A673 (cell line): ENCODE measurements around the gene FBXO22. TPM values are rescaled to one million over a fixed set of nuclear protein-coding genes. Genes with fewer than 3 reads are reported as not detected.

ENCODE experiments used
- BruUV-seq: library from RNA; stranded (reverse); fragments of 400-500 nt; replicated peaks from 2 replicates; lab custom pipeline; 2021; lab: Mats Ljungman, UMichigan
- CTCF ChIA-PET: fragments of 300-600 bp; sonication (Branson Sonifier 250); formaldehyde crosslinking; loops from one replicate; lab custom pipeline; 2022; ENCODE audit warnings: antibody characterized with exemption; lab: Charles Lee
- POLR2A ChIA-PET: fragments of 300-600 bp; sonication (Branson Sonifier 250); formaldehyde crosslinking; loops from one replicate; lab custom pipeline; 2022; ENCODE audit warnings: antibody characterized with exemption; ENCODE audit not compliant: low non-redundant PET; lab: Charles Lee
- DNase-seq: peaks from one replicate; pipeline ENCODE4 v3.0.0-alpha.2; 2015; ENCODE audit warnings: low spot score
- H3K27ac ChIP-seq: fragments of 200-600 bp; sonication (generic); 2 replicates; pipeline ENCODE4 v1.5.1; 2016; ENCODE audit warnings: mixed run types, low read depth, mild to moderate bottlenecking, mixed read lengths, antibody characterized with exemption, low read length; ENCODE audit not compliant: poor library complexity, severe bottlenecking
- H3K27me3 ChIP-seq: fragments of 200-600 bp; sonication (generic); replicated peaks from 2 replicates; pipeline ENCODE4 v1.6.1; 2017; ENCODE audit warnings: mixed run types, low read depth, mild to moderate bottlenecking, mixed read lengths, antibody characterized with exemption, low read length; ENCODE audit not compliant: insufficient read depth, poor library complexity
- H3K36me3 ChIP-seq: fragments of 200-600 bp; sonication (generic); 2 replicates; pipeline ENCODE4 v1.6.1; 2016; ENCODE audit warnings: mixed run types, mild to moderate bottlenecking, mixed read lengths, antibody characterized with exemption, low read length; ENCODE audit not compliant: insufficient read depth, poor library complexity, severe bottlenecking
- H3K4me1 ChIP-seq: fragments of 200-600 bp; sonication (generic); 2 replicates; pipeline ENCODE4 v1.6.1; 2017; ENCODE audit warnings: mixed run types, mild to moderate bottlenecking, mixed read lengths, antibody characterized with exemption, low read length; ENCODE audit not compliant: insufficient read depth, poor library complexity, severe bottlenecking
- H3K4me3 ChIP-seq: fragments of 200-600 bp; sonication (generic); 2 replicates; pipeline ENCODE4 v1.5.1; 2016; ENCODE audit warnings: low read depth, mixed run types, mild to moderate bottlenecking, mixed read lengths, low read length; ENCODE audit not compliant: poor library complexity, severe bottlenecking
- H3K9me3 ChIP-seq: fragments of 200-600 bp; sonication (generic); 2 replicates; pipeline ENCODE4 v1.6.1; 2016; ENCODE audit warnings: mixed run types, low read depth, mild to moderate bottlenecking, mixed read lengths, antibody characterized with exemption, low read length; ENCODE audit not compliant: poor library complexity, severe bottlenecking
- CTCF ChIP-seq: fragments of 300-800, 200-600 bp; sonication (generic); conservative IDR thresholded peaks from 2 replicates; pipeline ENCODE4 v1.5.1; 2017; ENCODE audit warnings: low read depth, mild to moderate bottlenecking, antibody characterized with exemption, low read length, moderate library complexity, mixed read lengths
- EZH2 ChIP-seq: fragments of 200-600 bp; sonication (generic); IDR thresholded peaks from 2 replicates; pipeline ENCODE4 v1.6.1; 2017; ENCODE audit warnings: borderline replicate concordance, low read depth, mild to moderate bottlenecking, mixed read lengths, antibody characterized with exemption, low read length; ENCODE audit not compliant: poor library complexity, severe bottlenecking
- intact Hi-C: fragments of 100-400 bp; cut with micrococcal nuclease; formaldehyde crosslinking; loops from one replicate; pipeline ENCODE4 v1.10.0; 2022; ENCODE audit not compliant: unreplicated experiment
- total RNA-seq: library from RNA; stranded (reverse); gene quantifications from 2 replicates; pipeline ENCODE4 v1.2.3, GENCODE V29; 2021

Gene FBXO22
- total RNA-seq, 1 experiment from 2014 or later, result 59.0 TPM

GRCh38 chr15:75942464-75942863 lies 38.8 kb downstream of the FBXO22 start:
- no peak for DNase-seq
- Histone ChIP-seq H3K27me3 (no peaks in the 10 kb centered on the region), H3K36me3 (peaks cover 3% of the 10 kb centered on the region), H3K4me1 (no peaks in the 10 kb centered on the region), H3K27ac (no peak overlapping the region), H3K4me3 (no peak overlapping the region), H3K9me3 (no peaks in the 10 kb centered on the region)
- ChIA-PET CTCF (no interaction called here), POLR2A (no interaction called here)
- intact Hi-C loops, result no loop called here
- TF ChIP-seq CTCF (no peak), EZH2 (no peak)
- no TSS peak for BruUV-seq

GRCh38 chr15:75943246-75943645 lies 39.6 kb downstream of the FBXO22 start:
- intact Hi-C loops, result no loop called here
- Histone ChIP-seq H3K27me3 (no peaks in the 10 kb centered on the region), H3K36me3 (peaks cover 3% of the 10 kb centered on the region), H3K4me1 (no peaks in the 10 kb centered on the region), H3K4me3 (no peak overlapping the region), H3K9me3 (no peaks in the 10 kb centered on the region), H3K27ac (no peak overlapping the region)
- ChIA-PET POLR2A (no interaction called here), CTCF (no interaction called here)
- BruUV-seq, result no TSS peak
- TF ChIP-seq CTCF (no peak), EZH2 (no peak)
- DNase-seq, result no peak

GRCh38 chr15:75943713-75944215 lies 40.1 kb downstream of the FBXO22 start:
- no peak for TF ChIP-seq CTCF
- TF ChIP-seq EZH2, result no peak
- Histone ChIP-seq H3K4me3 (no peak overlapping the region), H3K36me3 (peaks cover 1% of the 10 kb centered on the region), H3K27ac (no peak overlapping the region), H3K4me1 (no peaks in the 10 kb centered on the region), H3K9me3 (no peaks in the 10 kb centered on the region), H3K27me3 (no peaks in the 10 kb centered on the region)
- ChIA-PET POLR2A (no interaction called here), CTCF (no interaction called here)
- DNase-seq, result no peak
- intact Hi-C loops, result no loop called here
- no TSS peak for BruUV-seq
